ENCODE measurements around the gene ASTN2. TPM values are rescaled to one million over a fixed set of nuclear protein-coding genes. Genes with fewer than 3 reads are reported as not detected.

The ASTN2 gene
- total RNA-seq, 4 donors from 2014 or later = 0.94 to 5.6 (median 3.7) TPM

DNA sequence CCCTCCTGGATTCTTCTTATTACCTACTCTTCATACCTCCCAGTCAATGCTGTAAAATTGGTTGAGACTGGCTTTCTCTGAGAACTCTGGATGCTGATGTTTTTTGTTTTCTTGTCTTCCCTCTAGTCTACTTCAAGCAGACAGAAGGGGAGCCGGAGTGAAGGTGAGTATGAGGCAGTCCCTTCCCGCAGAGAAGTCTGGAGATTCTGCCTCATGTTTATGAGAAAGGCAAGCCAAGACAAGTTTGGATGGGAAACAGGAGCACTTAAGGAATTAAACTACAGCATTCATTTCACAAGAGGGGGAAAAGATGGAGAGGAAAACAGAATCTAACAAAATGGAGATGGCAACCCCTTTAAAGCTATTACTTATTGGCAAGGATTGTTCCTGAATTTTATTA lies 481.6 kb downstream of the ASTN2 start:
- H3K27me3 ChIP-seq = no peaks in the 10 kb centered on the region
- H3K9me3 ChIP-seq = no peaks in the 10 kb centered on the region
- 52 to 70% methylated on average over 2 of the region's 2 CpGs for WGBS, 2 donors
- DNase-seq = no peak
- no peak overlapping the region for H3K4me3 ChIP-seq (replicated peaks in 1 of 3)
- intact Hi-C loops (cut with DNase I) = no loop called here
- no peak overlapping the region for H3K27ac ChIP-seq
- H3K36me3 ChIP-seq = no peaks in the 10 kb centered on the region
- TF ChIP-seq, protein P1, sequence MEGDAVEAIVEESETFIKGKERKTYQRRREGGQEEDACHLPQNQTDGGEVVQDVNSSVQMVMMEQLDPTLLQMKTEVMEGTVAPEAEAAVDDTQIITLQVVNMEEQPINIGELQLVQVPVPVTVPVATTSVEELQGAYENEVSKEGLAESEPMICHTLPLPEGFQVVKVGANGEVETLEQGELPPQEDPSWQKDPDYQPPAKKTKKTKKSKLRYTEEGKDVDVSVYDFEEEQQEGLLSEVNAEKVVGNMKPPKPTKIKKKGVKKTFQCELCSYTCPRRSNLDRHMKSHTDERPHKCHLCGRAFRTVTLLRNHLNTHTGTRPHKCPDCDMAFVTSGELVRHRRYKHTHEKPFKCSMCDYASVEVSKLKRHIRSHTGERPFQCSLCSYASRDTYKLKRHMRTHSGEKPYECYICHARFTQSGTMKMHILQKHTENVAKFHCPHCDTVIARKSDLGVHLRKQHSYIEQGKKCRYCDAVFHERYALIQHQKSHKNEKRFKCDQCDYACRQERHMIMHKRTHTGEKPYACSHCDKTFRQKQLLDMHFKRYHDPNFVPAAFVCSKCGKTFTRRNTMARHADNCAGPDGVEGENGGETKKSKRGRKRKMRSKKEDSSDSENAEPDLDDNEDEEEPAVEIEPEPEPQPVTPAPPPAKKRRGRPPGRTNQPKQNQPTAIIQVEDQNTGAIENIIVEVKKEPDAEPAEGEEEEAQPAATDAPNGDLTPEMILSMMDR (IDR thresholded peaks at IDR 0.05) = no peak
- no peak for TF ChIP-seq POLR2A (IDR thresholded peaks at IDR 0.05)
- H3K4me1 ChIP-seq = no peaks in the 10 kb centered on the region

DNA sequence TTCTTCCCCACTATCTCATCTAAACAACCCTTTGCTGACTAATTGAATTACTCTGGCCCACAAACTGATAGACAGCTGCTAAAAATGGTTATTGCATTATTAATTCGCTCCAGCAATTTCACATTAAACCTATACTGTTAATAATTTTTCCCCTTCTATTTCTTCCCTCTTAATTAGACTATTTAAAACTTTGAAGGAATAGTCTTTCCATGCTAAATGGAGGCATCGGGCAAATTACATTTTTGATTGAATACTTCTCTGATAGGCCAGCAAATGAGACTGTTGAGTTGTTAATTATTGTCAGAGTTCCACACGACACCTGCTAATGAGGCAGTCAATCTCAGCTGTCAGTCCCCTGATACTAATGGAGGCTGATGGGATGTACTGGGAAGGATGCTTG lies 485.2 kb downstream of the ASTN2 start:
- TF ChIP-seq POLR2A (IDR thresholded peaks at IDR 0.05) = no peak
- TF ChIP-seq, protein P1 (IDR thresholded peaks at IDR 0.05) = no peak
- Histone ChIP-seq H3K27me3 (no peaks in the 10 kb centered on the region), H3K4me3 (replicated peaks in 1 of 3) (no peak overlapping the region), H3K9me3 (no peaks in the 10 kb centered on the region), H3K36me3 (no peaks in the 10 kb centered on the region), H3K27ac (no peak overlapping the region), H3K4me1 (no peaks in the 10 kb centered on the region)
- WGBS, 2 donors = 74 to 76% methylated on average over 3 of the region's 3 CpGs
- intact Hi-C loops (cut with DNase I) = no loop called here
- DNase-seq = no peak

DNA sequence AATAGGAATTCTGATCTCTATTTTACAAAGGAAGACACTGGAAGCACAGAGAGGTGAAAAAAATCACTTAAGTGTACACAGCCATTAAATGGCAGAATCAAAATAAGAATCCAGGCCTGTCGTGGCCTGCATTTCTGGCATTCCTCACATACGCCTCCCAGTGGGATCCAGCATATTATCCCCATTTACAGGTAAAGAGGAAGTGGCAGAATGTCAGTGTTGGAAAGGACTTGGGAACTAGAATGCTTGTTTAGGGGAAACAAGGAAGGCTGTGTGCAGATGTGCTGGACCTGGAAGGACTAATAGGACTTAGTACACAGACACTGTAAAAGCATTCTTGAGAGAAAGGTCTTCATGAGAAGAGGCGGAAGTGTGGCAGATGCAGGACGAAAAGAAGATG lies 486.0 kb downstream of the ASTN2 start:
- Histone ChIP-seq H3K27me3 (no peaks in the 10 kb centered on the region), H3K9me3 (no peaks in the 10 kb centered on the region), H3K36me3 (no peaks in the 10 kb centered on the region), H3K4me1 (no peaks in the 10 kb centered on the region), H3K4me3 (replicated peaks in 1 of 3) (no peak overlapping the region), H3K27ac (no peak overlapping the region)
- TF ChIP-seq, protein P1 (IDR thresholded peaks at IDR 0.05) = no peak
- TF ChIP-seq POLR2A (IDR thresholded peaks at IDR 0.05) = no peak
- no peak for DNase-seq
- intact Hi-C loops (cut with DNase I) = no loop called here
- WGBS, 2 donors = 38 to 45% methylated on average over 4 of the region's 4 CpGs

DNA sequence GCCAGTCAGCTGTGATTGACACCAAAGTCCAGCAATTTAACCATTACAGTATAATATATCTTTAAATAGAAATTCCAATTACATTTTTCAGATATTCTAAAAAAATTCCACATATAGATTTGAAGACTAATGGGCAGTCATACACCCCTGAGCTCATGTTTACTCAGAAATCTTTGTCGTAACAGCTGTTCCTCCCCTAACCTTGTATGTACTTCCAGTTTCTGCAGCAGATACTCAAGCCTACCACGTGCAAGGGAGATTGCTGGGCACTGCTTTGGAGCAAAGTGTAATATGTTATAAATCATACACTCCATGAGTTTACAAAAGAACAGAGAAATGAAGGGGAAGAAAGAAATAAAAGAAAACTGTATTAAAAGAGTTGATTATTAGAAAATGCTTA lies 486.6 kb downstream of the ASTN2 start:
- Histone ChIP-seq H3K36me3 (no peaks in the 10 kb centered on the region), H3K9me3 (no peaks in the 10 kb centered on the region), H3K4me1 (no peaks in the 10 kb centered on the region), H3K27ac (no peak overlapping the region), H3K4me3 (replicated peaks in 1 of 3) (no peak overlapping the region), H3K27me3 (no peaks in the 10 kb centered on the region)
- no peak for DNase-seq
- TF ChIP-seq POLR2A (IDR thresholded peaks at IDR 0.05) = no peak
- TF ChIP-seq, protein P1 (IDR thresholded peaks at IDR 0.05) = no peak
- intact Hi-C loops (cut with DNase I) = no loop called here
- 47 to 48% methylated on average over 2 of the region's 2 CpGs for WGBS, 2 donors

DNA sequence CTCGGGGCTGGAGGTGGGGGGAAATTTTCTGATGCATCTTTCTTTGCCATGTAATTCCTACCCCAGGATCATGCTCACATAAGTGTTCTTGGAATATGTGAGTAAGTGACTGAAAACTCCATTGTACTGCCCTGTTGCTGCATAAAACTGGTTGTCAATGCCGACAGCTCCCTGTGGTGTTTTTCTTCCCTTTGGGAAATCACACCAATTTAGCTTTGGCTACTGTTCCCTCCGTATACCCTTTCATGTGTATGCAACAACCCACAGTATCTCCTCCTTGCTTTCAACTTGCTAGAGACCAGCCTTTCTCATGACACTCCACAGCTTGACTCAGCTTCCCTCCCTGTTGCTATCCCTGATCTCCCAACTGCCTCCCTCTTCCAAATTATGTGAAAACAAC lies 487.1 kb downstream of the ASTN2 start:
- TF ChIP-seq POLR2A (IDR thresholded peaks at IDR 0.05) = no peak
- TF ChIP-seq, protein P1 (IDR thresholded peaks at IDR 0.05) = no peak
- DNase-seq = no peak
- intact Hi-C loops (cut with DNase I) = no loop called here
- WGBS, 2 donors = 51 to 55% methylated on average over 3 of the region's 3 CpGs
- no peaks in the 10 kb centered on the region for H3K27me3 ChIP-seq
- no peak overlapping the region for H3K4me3 ChIP-seq (replicated peaks in 1 of 3)
- H3K4me1 ChIP-seq = no peaks in the 10 kb centered on the region
- no peak overlapping the region for H3K27ac ChIP-seq
- no peaks in the 10 kb centered on the region for H3K9me3 ChIP-seq
- H3K36me3 ChIP-seq = no peaks in the 10 kb centered on the region

All from thyroid gland (tissue), 4 donors.